CD4-positive, alpha-beta memory T cell (primary cell): ENCODE data around the gene DNAJB11. TPM values are rescaled to one million over a fixed set of nuclear protein-coding genes. Genes with fewer than 3 reads are reported as not detected.

Experiments
- CTCF ChIA-PET: fragments of 350-600 bp; sonication (Branson Sonifier 250); formaldehyde crosslinking; loops from one replicate; lab custom pipeline; 2021; ENCODE audit warnings: inconsistent platforms; ENCODE audit not compliant: partially characterized antibody; lab: Charles Lee
- POLR2A ChIA-PET: fragments of 350-600 bp; sonication (Branson Sonifier 250); formaldehyde crosslinking; loops from one replicate; lab custom pipeline; 2021; ENCODE audit not compliant: partially characterized antibody; lab: Charles Lee
- DNase-seq, 5 donors: peaks; one replicate each; pipeline versions ENCODE4 v3.0.0 to v3.0.0-alpha.2; 2020 to 2022; ENCODE audit warnings: mixed read lengths in 1 of 5
- H3K27ac ChIP-seq: one replicate; pipeline ENCODE4 v1.7.0; 2013; ENCODE audit warnings: low read depth, low read length
- H3K27me3 ChIP-seq: 2 replicates; pipeline ENCODE4 v1.7.0; 2013; ENCODE audit warnings: mild to moderate bottlenecking, low read length, moderate library complexity; ENCODE audit not compliant: insufficient read depth
- H3K36me3 ChIP-seq: 2 replicates; pipeline ENCODE4 v1.7.0; 2013; ENCODE audit warnings: mild to moderate bottlenecking, low read length, moderate library complexity; ENCODE audit not compliant: insufficient read depth
- H3K4me1 ChIP-seq: 2 replicates; pipeline ENCODE4 v1.7.0; 2013; ENCODE audit warnings: mild to moderate bottlenecking, low read length, moderate library complexity; ENCODE audit not compliant: insufficient read depth
- H3K4me3 ChIP-seq, 2 donors: one replicate each; pipeline ENCODE4 v1.7.0; 2013; ENCODE audit warnings: low read length in 2 of 2, mild to moderate bottlenecking in 1 of 2
- H3K9me3 ChIP-seq, 2 donors: one replicate each; pipeline ENCODE4 v1.7.0; 2013; ENCODE audit warnings: low read length in 2 of 2, control low read depth in 1 of 2; ENCODE audit not compliant: control insufficient read depth in 1 of 2
- H3K27ac Mint-ChIP-seq, 7 donors: one replicate each; pipeline ENCODE4 v1.8.0; 2020 to 2021; ENCODE audit warnings: mixed read lengths in 7 of 7, mild to moderate bottlenecking in 6 of 7, inconsistent platforms in 3 of 7, moderate library complexity in 3 of 7
- H3K27me3 Mint-ChIP-seq, 2 donors: one replicate each; pipeline ENCODE4 v1.8.0; 2020 to 2021; ENCODE audit warnings: mixed read lengths in 2 of 2
- H3K36me3 Mint-ChIP-seq, 2 donors: one replicate each; pipeline ENCODE4 v1.8.0; 2020 to 2021; ENCODE audit warnings: mixed read lengths in 2 of 2, inconsistent platforms in 1 of 2, mild to moderate bottlenecking in 1 of 2
- H3K4me1 Mint-ChIP-seq, 4 donors: one replicate each; pipeline ENCODE4 v1.8.0; 2020 to 2021; ENCODE audit warnings: mixed read lengths in 4 of 4, mild to moderate bottlenecking in 1 of 4
- H3K4me3 Mint-ChIP-seq, 8 donors: one replicate each; pipeline ENCODE4 v1.8.0; 2020 to 2021; ENCODE audit warnings: mixed read lengths in 8 of 8, mild to moderate bottlenecking in 7 of 8, moderate library complexity in 6 of 8, inconsistent platforms in 3 of 8
- H3K9me3 Mint-ChIP-seq, 8 donors: one replicate each; pipeline ENCODE4 v1.8.0; 2020 to 2021; ENCODE audit warnings: mixed read lengths in 8 of 8, mild to moderate bottlenecking in 5 of 8, inconsistent platforms in 3 of 8, moderate library complexity in 1 of 8
- intact Hi-C: fragments of 100-400 bp; cut with micrococcal nuclease; formaldehyde crosslinking; loops from one replicate; pipeline ENCODE4 v1.15.1; 2023
- polyA plus RNA-seq, 2 donors: library from polyadenylated mRNA; unstranded; fragments of 300-500 nt; fragmentation: Illumina TruSeq; gene quantifications; one replicate each; pipeline ENCODE4 v1.2.3, GENCODE V29; 2021
- total RNA-seq, 2 experiments: library from RNA; stranded (reverse); gene quantifications; one replicate each; pipeline ENCODE4 v1.2.3, GENCODE V29; 2021

The DNAJB11 gene
- total and polyA plus RNA-seq, 4 experiments from 2014 or later, result 34.0 to 40.0 (median 38.1) TPM

DNA sequence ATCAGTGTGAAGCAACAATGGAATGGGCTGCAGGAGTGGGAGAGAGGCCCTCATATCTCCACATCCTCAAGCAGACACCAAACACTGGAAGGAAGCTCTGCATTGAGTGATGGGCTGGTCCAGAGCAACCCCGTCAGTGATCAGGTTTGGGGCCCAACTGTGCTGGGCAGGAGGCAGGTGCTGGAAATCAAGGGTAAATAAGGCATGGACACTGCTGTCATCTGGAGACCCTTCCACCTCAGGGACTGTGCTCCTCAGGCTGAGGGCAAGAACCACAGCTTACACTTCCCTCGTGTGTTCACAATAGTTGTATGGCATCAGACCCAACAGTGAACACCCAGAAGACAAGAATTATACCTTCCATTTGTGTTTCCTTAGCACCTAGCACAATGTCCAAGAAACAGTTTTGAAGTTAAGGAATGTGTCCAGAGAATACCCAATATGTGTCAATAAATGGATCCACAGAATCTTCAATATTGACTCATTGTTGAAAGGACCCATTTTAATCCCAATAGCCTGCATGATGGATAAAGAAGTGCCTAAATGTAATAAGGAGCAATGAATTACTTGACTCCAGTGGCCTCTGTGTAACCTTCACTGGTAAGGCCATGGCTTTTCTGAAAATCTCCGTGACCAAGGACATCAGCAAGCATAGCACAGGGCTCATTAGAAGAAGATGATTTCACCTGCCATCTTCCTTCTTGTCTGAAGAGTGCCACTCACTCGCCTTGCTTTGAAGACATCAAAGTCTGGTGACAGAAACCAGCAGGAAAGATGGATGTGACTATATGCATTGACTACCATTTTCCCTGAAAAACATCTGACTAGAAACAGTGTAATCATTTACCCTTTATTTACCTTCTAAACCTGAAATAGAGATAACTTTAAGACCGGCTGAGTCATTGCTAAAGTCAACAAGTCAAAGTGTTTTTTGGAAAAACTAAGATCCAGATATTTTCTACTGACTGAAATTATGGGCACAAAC, 35.3 kb downstream of the DNAJB11 start:
- no peak overlapping the region for H3K27ac Mint-ChIP-seq
- no peak overlapping the region for H3K4me3 ChIP-seq
- no peak for DNase-seq
- H3K9me3 ChIP-seq, result no peaks in the 10 kb centered on the region
- no peak overlapping the region for H3K4me3 Mint-ChIP-seq
- no peaks in the 10 kb centered on the region for H3K27me3 ChIP-seq
- no peaks in the 10 kb centered on the region for H3K4me1 ChIP-seq
- no peaks in the 10 kb centered on the region for H3K36me3 ChIP-seq
- no peak overlapping the region for H3K27ac ChIP-seq
- no peaks in the 10 kb centered on the region for H3K36me3 Mint-ChIP-seq
- POLR2A ChIA-PET, result no interaction called here
- H3K4me1 Mint-ChIP-seq, result peaks cover 0 to 2% (median 0%) of the 10 kb centered on the region in 4 donors
- CTCF ChIA-PET, result interaction anchor here (3.4 to 24.2 kb wide), 2 partner anchors 7 to 11 kb away, joined by 23 to 255 read pairs; partner anchors contain the start of gene AHSG
- H3K9me3 Mint-ChIP-seq, result no peaks in the 10 kb centered on the region
- intact Hi-C loops, result no loop called here
- peaks cover 0 to 1% of the 10 kb centered on the region in 2 donors for H3K27me3 Mint-ChIP-seq

DNA sequence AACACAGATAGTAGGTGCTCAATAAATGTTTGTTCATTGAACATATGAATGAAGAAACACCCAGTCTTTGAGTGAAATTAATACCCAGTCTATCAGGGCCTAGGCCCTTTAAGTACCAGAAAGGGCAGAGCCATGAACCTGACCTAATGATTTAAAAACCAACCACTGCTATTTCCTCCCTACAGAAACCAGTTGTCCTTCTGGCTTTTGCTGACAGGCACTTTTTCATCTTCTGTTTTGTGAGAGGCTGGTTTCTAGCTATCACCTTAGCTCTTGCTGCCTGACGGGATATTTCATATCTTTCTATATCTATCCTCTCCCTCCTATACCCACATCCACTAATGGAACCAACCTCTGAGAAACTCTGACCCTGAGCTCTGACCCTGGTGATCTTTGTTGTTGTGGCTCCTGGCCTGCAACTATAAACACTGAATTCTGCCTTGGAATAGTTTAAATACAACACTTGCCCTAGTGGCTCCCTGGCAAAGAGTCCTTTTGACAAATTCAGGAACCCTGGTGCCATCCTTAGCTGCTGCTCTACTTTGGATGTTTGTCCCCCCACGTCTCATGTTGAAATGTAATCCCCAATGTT, 38.2 kb downstream of the DNAJB11 start:
- no peak overlapping the region for H3K4me3 ChIP-seq
- no peaks in the 10 kb centered on the region for H3K36me3 Mint-ChIP-seq
- H3K27ac ChIP-seq, result no peak overlapping the region
- peaks cover 0 to 4% (median 0%) of the 10 kb centered on the region in 4 donors for H3K4me1 Mint-ChIP-seq
- H3K36me3 ChIP-seq, result no peaks in the 10 kb centered on the region
- intact Hi-C loops, result no loop called here
- DNase-seq, result no peak
- ChIA-PET CTCF (interaction anchor here (1.0 to 10.9 kb wide), 5 partner anchors 8 to 626 kb away, joined by 3 to 278 read pairs (median 23); no protein-coding TSS in a partner anchor), POLR2A (no interaction called here)
- H3K27me3 ChIP-seq, result no peaks in the 10 kb centered on the region
- no peaks in the 10 kb centered on the region for H3K9me3 Mint-ChIP-seq
- H3K27me3 Mint-ChIP-seq, result peaks cover 0 to 5% of the 10 kb centered on the region in 2 donors
- no peaks in the 10 kb centered on the region for H3K9me3 ChIP-seq
- no peak overlapping the region for H3K27ac Mint-ChIP-seq
- H3K4me1 ChIP-seq, result no peaks in the 10 kb centered on the region
- H3K4me3 Mint-ChIP-seq, result no peak overlapping the region

- CTCF ChIA-PET, result interaction anchor here (1.0 to 10.9 kb wide), 5 partner anchors 8 to 626 kb away, joined by 3 to 278 read pairs (median 23); no protein-coding TSS in a partner anchor
- Mint-ChIP-seq H3K4me3 (no peak overlapping the region), H3K9me3 (no peaks in the 10 kb centered on the region), H3K27me3 (peaks cover under 1 to 5% of the 10 kb centered on the region in 2 donors), H3K27ac (no peak overlapping the region), H3K36me3 (no peaks in the 10 kb centered on the region), H3K4me1 (peaks cover 1 to 6% (median 4%) of the 10 kb centered on the region in 4 donors)
- no peaks in the 10 kb centered on the region for H3K36me3 ChIP-seq
- H3K27me3 ChIP-seq, result no peaks in the 10 kb centered on the region
- H3K9me3 ChIP-seq, result no peaks in the 10 kb centered on the region
- H3K4me1 ChIP-seq, result peaks cover 2% of the 10 kb centered on the region
- intact Hi-C loops, result no loop called here
- POLR2A ChIA-PET, result no interaction called here
- H3K4me3 ChIP-seq, result no peak overlapping the region
- DNase-seq, result no peak
- H3K27ac ChIP-seq, result no peak overlapping the region
These were observed 38.8 kb downstream of the DNAJB11 start for GRCh38 chr3:186609247-186609868.

- intact Hi-C loops, result no loop called here
- CTCF ChIA-PET, result interaction anchor here (1.0 to 10.9 kb wide), 6 partner anchors 8 to 630 kb away, joined by 3 to 278 read pairs (median 27); no protein-coding TSS in a partner anchor
- no peaks in the 10 kb centered on the region for H3K27me3 ChIP-seq
- Mint-ChIP-seq H3K27ac (peak overlapping the region in 1 of 7 donors; percentile 21), H3K4me3 (no peak overlapping the region), H3K4me1 (peaks cover 8 to 23% (median 16%) of the 10 kb centered on the region in 4 donors), H3K27me3 (peaks cover 6 to 7% of the 10 kb centered on the region in 2 donors), H3K9me3 (no peaks in the 10 kb centered on the region), H3K36me3 (no peaks in the 10 kb centered on the region)
- peaks cover 14% of the 10 kb centered on the region for H3K4me1 ChIP-seq
- POLR2A ChIA-PET, result no interaction called here
- H3K36me3 ChIP-seq, result no peaks in the 10 kb centered on the region
- no peak for DNase-seq
- H3K4me3 ChIP-seq, result no peak overlapping the region
- no peaks in the 10 kb centered on the region for H3K9me3 ChIP-seq
- H3K27ac ChIP-seq, result no peak overlapping the region
These were observed 41.5 kb downstream of the DNAJB11 start for GRCh38 chr3:186612065-186612464.

DNA sequence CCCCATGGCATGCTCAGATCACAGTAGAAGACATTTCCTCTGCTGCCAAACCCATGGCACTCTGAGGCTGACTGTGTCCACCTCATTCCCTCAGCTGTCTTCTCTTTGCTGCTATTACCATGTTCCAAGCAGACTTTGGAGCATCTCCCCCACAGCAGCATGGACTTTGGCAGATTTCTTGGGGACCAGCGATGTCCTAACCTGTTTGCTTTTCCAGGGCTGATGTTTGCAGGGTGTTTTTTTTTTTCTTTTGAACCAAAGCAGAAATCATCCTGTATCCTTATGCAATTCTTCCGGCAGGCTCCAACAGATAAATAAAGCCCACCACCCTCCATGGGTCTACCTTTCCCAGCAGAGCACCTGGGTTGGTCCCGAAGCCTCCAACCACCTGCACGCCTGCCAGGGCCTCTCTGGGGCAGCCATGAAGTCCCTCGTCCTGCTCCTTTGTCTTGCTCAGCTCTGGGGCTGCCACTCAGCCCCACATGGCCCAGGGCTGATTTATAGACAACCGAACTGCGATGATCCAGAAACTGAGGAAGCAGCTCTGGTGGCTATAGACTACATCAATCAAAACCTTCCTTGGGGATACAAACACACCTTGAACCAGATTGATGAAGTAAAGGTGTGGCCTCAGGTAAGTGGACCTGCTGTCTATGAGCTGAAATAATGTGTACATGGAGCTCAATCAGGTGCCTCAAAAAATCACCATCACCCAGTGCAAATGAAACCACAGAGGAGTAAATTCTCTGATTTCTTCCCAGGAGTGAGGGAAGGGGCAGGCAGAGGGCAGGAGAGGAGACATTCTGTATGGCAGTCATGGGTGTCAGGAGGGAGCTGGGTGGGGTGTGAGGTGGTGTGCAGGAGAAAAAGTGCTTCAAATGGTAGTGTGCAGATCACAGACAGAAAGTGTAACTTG, 42.5 kb downstream of the DNAJB11 start, which contains the start of gene AHSG:
TSS of gene AHSG (plus strand) at position 340 of the 916 bp plus-strand sequence. CDS start at position 422, 82 bp downstream.
- peak within 1 kb of the TSS in 2 of 7 donors; percentile 20 to 21 for H3K27ac Mint-ChIP-seq
- peaks cover 18% of the 10 kb centered on the region for H3K4me1 ChIP-seq
- peaks cover 8 to 9% of the 10 kb centered on the region in 2 donors for H3K27me3 Mint-ChIP-seq
- ChIA-PET POLR2A (interaction anchor here (2.6 kb wide), 1 partner anchor 23 kb away, joined by 7 read pairs; no protein-coding TSS in a partner anchor), CTCF (interaction anchor here (0.9 to 10.9 kb wide), 13 partner anchors 12 to 632 kb away, joined by 3 to 278 read pairs (median 27); partner anchors contain the start of gene EIF4A2)
- no peaks in the 10 kb centered on the region for H3K36me3 Mint-ChIP-seq
- H3K27ac ChIP-seq, result no peak within 1 kb of the TSS
- no peaks in the 10 kb centered on the region for H3K9me3 ChIP-seq
- no peak within 1 kb of the TSS for H3K4me3 Mint-ChIP-seq
- H3K9me3 Mint-ChIP-seq, result no peaks in the 10 kb centered on the region
- DNase-seq, result no peak
- H3K36me3 ChIP-seq, result no peaks in the 10 kb centered on the region
- peaks cover 10 to 28% (median 20%) of the 10 kb centered on the region in 4 donors for H3K4me1 Mint-ChIP-seq
- no peaks in the 10 kb centered on the region for H3K27me3 ChIP-seq
- H3K4me3 ChIP-seq, result no peak within 1 kb of the TSS
- intact Hi-C loops, result no loop called here

GRCh38 chr3:186613637-186614265, 43.2 kb downstream of the DNAJB11 start:
- H3K9me3 Mint-ChIP-seq, result no peaks in the 10 kb centered on the region
- ChIA-PET CTCF (interaction anchor here (0.9 to 10.9 kb wide), 26 partner anchors 11 to 1027 kb away, joined by 3 to 278 read pairs (median 6); partner anchors contain the start of genes DNAJB11, EIF4A2 and SENP2), POLR2A (interaction anchor here (0.8 to 2.6 kb wide), 5 partner anchors 24 to 626 kb away, joined by 3 to 7 read pairs (median 3); no protein-coding TSS in a partner anchor)
- H3K36me3 Mint-ChIP-seq, result no peaks in the 10 kb centered on the region
- H3K36me3 ChIP-seq, result no peaks in the 10 kb centered on the region
- H3K4me3 Mint-ChIP-seq, result no peak overlapping the region
- H3K9me3 ChIP-seq, result no peaks in the 10 kb centered on the region
- no peaks in the 10 kb centered on the region for H3K27me3 ChIP-seq
- H3K27me3 Mint-ChIP-seq, result peaks cover 9 to 13% of the 10 kb centered on the region in 2 donors
- DNase-seq, result no peak
- H3K4me1 ChIP-seq, result peaks cover 18% of the 10 kb centered on the region
- H3K4me1 Mint-ChIP-seq, result peaks cover 10 to 28% (median 20%) of the 10 kb centered on the region in 4 donors
- no peak overlapping the region for H3K4me3 ChIP-seq
- no peak overlapping the region for H3K27ac ChIP-seq
- intact Hi-C loops, result no loop called here
- no peak overlapping the region for H3K27ac Mint-ChIP-seq
